HG02884 (cell line): Measurements from ENCODE around the gene TUBB4A.
A peak's percentile ranks its signal among the peaks of the same experiment; 100 is the strongest.
"Not testable (repeated sequence)": the region's sequence is repeated elsewhere in the genome, so short reads cannot be mapped to it uniquely, and the experiment has no call there.

Experiments used
- ATAC-seq: cut with Tn5 transposase; IDR thresholded peaks from one replicate; pipeline ENCODE4 v1.9.1; 2021; ENCODE audit warnings: mild to moderate bottlenecking, moderate library complexity; ENCODE audit not compliant: unreplicated experiment

TUBB4A gene

DNA sequence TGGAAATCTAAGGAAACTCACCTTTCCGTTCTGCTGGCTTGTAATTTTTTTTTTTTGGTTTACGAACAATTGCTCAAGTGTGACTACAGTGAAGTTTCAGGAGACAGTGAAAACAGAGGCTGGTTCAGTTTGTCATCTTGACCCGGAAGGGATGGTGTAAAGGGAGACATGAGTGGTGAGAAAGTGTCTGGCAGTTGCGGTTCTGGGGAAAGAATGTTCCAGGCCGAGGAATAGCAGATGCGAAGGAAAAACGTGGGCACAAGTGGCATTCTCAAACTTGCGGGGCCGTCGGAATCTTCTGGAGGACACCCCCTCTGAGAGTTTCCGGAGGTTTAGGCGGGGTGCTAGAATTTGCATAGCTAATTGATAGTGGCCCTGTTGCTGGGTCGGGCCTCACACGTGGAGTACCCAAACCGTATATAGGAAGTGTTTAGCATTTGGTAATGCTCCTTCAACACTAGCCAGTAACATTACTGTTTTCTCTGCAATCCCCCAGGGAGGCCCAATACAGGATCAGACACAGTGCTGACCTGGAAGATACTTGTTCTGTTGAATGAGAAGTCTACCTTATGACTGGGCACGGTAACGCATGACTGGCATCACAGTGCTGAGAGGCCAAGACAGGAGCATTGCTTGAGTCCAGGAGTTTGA is 25.9 kb upstream of the TUBB4A start:
- no peak for ATAC-seq

DNA sequence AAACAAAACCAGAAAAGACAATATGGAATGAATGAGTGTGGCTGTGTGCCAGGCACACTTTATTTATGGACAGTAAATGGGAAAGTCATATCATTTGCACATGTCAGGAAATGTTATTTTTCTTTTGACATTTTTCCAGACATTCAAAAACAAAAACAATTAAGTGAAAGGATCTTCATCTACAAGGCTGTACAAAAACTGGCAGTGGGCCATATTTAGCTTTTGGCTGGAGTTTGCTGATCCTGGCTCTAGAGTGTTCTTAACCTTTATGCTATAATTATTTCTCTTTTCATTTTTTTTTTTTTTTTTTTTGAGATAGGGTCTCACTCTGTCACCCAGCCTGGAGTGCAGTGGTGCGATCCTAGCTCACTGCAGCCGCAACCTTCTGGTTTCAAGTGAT is 22.2 kb upstream of the TUBB4A start:
- ATAC-seq = no peak

DNA sequence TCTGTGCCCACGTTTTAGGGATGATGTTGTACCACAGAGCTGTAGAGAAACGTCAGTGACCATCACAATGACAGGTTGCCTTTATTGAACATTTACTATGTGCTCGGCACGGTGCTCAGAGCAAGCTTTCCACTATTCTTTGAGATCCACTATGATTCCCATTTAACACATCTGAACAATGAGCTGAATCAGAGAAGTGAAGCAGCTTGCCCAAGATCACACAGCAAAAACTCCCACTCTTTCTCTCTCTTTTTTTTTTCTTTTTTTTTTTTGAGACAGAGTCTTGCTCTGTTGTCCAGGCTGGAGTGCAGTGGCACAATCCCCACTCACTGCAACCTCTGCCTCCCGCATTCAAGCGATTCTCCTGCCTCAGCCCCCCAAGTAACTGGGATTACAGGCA is 20.6 kb upstream of the TUBB4A start:
- ATAC-seq = no peak

DNA sequence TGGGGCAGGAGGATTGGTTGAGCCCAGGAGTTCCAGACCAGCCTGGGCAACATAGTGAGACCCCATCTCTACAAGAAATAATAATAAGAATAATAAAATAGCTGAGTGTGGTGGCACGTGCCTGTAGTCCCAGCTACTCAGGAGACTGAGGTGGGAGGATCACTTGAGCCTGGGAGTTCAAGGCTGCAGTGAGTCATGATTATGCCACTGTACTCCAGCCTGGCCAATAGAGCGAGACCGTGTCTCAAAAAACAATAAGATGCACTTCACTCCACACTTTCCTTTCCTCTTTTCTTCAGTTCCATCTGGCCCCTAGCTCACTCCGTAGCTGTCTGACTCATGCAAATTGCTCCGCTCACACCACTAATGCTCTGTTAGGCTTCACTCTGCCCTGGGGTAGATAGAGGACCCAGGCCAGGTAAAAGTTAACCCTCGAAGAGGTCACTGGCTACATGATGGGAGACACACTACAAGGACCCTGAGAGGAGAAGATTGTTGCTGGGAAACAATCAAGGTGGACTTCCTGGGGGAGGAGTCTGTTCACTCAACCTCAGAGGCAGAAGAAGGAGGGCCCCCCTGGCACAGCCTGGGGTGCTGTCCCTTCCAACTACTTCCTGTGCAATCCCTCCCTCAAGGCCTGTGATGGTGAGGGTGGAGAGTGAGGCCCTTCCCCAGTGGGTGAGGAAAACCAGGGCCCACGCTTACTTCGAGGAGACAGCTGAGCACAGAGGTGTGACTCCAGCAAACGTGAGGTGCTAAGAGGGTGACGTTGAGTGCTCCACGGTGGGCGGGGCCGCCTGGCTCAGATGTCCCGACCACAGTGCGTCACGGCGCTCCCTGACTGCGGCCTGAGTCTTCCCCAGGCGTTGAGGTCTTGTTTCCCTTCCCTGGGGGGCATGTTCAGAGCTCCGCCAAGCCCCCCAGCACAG is 19.9 kb upstream of the TUBB4A start:
- peak; percentile 46 for ATAC-seq

DNA sequence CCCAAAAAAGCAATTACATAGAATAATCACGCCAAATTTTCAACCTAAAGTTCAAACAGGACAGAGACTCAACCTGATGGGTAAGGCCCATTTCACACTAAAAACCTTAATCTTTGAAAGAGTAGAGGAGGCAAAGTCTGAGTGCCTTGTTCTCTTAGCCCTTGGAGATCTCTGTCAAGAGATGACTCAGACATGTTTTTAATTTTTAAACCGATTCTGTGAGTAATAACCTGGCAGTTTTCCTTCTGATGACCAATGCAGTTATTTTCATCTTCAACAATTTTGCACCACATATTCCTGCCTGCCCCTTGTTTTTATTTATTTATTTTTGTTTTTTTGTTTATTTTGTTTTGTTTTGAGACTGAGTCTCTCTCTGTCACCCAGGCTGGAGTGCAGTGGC is 17.2 kb upstream of the TUBB4A start:
- no peak for ATAC-seq

DNA sequence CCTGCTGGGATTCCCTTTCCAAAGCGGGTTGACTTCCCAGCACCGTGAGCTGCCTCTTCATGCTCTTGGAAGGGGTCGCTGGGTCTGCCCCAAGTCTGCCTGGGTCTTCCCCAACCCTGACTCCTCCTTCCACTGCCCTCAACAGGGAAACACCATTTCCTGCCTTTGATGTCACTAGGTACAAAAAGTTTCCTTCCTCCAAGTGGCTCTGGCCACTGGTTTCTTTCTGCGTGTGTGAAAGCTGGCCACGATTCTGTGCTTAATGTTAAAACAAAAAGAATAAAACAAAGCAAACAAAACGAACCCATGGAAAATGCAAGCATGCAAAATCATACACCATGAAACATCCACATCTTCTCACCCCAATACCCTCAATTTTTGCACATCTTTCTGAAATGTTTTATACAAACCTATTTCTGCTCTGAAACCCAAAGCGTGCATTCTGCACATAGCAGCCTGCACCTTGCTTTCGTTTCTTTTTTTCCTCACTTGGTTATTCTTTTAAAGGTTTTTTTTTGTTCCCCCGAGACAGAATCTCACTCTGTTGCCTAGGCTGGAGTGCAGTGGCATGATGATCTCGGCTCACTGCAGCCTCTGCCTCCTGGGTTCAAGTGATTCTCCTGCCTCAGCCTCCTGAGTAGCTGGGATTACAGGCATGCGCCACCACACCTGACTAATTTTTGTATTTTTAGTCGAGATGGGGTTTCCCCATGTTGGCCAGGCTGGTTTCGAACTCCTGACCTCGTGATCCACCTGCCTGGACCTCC is 16.2 kb upstream of the TUBB4A start:
- ATAC-seq = no peak

DNA sequence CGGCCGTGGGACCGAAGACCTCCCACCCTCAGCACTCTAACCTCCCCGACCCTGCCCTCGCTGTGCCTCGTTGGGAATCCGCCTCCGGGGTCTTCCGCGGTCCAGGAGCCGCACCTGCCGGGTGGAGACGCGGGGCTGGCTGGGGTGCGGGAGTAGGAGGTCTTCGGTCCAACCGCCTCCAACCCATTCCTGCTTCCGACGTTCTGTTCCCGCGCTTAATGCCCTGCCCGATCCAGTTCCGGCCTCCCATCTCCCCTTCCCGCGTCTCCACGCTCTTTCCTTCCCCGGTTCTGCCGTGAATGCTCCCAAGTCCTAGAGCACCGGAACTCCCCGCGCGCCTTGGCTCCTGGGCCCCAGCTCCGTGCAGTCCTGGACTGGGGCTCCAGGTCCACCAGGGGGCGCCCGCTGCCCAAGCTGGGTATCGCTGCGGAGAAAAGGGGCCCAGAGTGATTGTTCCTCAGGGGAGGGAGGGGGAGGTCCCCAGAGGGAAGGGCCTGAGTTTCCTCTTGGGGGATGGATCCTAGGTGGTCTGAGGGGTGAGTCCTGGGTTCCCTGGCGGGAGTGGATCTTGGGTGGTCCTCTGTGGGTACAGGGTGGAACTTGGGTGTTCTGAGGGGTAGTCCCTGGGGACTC is 14.7 kb upstream of the TUBB4A start:
- ATAC-seq = no peak

DNA sequence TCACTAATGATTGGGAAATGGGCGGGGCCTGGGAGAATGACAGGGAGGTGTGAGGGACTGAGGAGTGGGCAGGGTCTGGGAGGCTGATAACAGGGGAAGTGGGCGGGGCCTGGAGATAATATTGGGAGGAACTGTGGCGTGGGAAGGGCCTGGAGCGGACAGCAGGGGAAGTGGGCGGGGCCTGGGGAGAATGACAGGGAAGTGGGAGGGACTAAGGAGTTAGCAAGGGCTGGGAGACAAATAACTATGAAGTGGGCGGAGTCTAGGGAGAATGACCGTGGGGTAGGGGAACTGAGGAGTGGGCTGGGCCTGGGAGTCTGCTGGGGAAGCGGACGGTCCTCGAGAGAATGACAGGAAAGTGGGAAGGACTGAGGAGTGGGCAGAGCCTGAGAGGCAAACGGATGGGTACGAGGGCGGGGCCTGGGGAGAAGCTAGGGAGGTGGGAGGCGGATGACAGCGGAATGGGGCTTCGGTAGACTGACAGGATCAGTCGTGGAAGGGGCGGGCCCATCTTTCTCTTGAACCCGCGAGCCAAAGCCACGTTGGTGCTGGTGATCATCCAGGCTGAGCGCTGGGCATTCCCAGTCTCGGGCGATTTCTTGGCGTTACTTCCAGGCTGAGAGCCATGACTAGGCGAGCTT is 14.0 kb upstream of the TUBB4A start:
- ATAC-seq = no peak

DNA sequence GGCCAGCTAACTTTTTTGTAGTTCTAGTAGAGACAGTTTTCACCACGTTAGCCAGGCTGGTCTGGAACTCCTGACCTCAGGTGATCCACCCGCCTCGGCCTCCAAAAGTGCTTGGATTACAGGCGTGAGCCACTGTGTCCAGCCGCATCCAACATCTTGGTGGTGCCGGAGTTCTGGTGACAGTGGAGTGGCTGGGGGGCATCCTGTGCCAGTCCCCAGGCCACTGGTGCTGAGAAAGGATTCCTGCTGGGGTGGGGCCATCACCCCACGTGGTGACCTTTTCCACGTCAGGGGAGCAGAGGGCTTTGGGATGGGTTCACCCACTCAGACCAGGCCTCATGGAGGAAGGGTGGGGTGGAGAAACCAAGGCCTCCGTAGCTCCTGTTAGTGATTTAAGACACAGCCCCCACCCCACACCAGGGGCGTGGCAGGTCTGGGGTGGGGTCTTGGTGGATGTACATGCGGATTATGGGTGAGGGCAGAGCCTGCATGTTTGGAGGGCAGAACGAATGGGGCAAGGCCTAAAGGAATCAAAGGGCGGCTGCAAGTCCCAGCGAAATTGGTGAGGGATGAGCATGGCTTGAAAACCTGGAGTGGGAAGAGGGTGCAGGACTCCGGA is 12.9 kb upstream of the TUBB4A start:
- no peak for ATAC-seq

DNA sequence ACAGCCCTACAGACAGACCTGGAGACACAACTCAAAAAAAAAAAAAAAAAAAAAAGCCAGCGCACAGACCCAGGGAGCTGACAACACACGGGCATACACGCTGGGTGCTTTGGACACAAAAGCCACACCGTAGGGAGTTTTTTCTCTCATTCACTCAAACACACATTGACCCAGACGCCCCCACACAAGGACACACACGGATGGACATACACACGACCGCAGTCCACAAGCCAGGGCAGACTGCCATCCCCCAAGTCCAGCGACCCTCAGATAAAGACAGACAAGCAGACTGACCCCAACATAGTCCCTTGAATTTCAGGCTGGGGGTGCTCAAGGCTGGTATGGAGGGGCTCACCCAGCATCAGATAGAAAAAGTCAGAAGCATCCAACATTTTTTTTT is 12.0 kb upstream of the TUBB4A start:
- no peak for ATAC-seq

DNA sequence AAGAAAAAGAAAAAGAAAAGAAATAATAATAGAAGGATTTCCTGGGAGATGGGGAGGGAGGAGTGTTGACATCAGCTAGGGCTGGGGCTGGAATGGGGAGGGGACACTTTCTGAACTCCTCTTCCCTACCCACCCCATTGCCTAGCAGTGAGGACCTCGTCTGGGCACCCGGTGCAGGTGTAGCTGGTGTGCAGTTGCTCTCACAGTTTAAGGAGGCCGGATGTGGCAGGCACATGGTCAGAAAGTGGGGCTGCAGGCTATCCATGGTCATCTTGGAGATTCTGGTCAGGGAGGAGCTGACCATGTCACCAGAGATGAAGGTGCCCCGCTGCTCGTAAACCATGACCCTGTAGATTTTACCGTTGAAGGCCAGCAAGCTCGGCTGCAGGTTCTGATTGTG is 8.5 kb upstream of the TUBB4A start:
- ATAC-seq = no peak

DNA sequence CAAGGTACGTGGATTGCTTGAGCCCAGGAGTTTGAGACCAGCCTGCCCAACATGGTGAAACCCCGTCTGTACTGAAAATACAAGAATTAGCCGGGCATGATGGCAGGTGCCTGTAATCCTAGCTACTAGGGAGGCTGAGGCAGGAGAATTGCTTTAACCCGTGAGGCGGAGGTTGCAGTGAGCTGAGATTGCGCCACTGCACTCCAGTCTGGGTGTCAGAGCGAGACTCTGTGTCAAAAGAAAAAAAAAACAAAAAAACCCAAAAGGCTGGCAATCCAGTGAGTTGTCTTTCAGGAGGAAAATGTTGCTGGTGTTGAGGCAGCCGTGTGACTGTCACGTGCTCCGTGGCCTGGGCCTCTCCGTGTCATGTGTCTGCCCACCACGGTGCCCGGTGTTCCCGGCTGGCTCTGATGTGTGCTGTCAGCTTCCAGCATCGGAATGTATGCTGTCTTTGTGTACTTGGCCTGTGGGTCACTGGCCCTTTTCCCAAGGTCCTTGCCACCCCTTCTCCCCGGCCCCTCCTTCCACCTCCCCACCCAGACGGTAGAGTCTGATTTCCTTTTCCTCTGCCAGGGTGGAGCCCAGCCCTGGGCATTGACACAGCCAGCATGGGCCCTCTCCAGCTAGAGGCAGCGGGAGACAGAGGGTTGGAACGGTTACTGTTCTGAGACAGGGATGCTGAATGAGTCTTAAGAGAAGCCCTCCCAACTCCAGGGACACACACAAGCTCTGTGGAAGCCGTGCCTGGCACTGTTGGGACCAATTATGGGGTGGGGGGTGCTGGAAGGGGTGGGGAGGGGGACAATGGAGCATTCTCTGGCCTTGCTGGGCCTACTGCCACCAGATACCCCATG is 7.2 kb upstream of the TUBB4A start:
- ATAC-seq = no peak

DNA sequence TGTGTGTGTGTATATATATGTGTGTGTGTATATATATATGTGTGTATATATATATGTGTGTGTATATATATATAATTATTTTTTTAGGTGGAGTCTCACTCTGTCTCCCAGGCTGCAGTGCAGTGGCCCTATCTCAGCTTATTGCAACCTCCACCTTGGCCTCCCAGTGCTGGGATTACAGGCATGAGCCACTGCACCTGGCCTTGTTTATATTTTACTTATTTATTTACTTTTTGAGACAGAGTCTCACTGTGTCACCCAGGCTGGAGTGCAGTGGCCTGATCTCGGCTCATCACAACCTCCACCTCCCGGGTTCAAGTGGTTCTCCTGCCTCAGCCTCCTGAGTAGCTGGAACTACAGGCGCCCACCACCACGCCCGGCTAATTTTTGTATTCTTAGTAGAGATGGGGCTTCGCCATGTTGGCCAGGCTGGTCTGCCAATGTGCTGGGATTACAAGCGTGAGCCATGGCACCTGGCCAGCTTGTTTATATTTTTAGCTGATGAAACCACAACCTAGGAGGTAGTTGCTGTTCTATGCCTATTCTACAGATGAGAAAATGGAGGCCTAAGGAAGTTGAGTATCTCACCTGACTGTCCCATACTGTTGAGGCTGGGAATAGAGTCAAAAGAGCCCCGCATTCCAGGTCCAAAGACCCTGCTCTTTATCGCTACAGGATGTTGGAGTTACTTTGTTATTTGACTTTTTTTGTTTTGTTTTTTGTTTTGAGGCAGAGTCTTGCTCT is 6.1 kb upstream of the TUBB4A start:
- not testable (repeated sequence) for ATAC-seq

DNA sequence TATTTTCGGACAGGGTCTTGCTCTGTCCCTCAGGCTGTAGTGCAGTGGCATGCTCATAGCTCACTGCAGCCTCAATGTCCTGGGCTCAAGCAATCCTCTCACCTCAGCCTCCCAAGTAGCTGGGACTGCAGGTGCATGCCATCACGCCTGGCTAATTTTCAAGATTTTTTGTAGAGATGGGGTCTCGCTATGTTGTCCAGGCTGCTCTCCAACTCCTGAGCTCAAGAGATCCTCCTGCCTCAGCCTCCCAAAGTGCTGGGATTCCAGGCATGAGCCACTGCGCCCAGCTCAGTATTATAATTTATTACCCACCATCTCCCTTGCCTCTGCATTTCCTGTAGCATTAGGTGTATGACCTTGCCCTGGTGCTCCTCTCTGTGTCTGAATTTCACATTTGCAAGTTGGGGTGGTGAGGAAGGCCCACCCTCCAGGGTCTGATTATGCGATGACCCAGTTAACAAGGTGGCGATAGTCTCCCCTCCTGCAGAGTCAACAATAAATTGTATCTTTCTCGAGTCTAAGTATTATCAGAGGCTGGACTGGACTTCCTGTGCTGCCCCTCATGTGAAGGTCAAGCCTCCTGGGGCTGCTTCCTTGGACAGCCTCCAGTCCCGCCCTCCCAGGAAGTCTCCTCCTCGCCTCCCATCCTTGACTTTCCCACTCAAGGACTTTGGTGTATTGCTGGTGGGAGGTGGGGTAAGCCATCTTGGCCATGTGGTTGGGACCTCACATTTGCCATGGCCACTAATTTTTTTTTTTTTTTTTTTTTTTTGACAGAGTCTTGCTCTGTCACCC is 1.5 kb upstream of the TUBB4A start:
- ATAC-seq = no peak

DNA sequence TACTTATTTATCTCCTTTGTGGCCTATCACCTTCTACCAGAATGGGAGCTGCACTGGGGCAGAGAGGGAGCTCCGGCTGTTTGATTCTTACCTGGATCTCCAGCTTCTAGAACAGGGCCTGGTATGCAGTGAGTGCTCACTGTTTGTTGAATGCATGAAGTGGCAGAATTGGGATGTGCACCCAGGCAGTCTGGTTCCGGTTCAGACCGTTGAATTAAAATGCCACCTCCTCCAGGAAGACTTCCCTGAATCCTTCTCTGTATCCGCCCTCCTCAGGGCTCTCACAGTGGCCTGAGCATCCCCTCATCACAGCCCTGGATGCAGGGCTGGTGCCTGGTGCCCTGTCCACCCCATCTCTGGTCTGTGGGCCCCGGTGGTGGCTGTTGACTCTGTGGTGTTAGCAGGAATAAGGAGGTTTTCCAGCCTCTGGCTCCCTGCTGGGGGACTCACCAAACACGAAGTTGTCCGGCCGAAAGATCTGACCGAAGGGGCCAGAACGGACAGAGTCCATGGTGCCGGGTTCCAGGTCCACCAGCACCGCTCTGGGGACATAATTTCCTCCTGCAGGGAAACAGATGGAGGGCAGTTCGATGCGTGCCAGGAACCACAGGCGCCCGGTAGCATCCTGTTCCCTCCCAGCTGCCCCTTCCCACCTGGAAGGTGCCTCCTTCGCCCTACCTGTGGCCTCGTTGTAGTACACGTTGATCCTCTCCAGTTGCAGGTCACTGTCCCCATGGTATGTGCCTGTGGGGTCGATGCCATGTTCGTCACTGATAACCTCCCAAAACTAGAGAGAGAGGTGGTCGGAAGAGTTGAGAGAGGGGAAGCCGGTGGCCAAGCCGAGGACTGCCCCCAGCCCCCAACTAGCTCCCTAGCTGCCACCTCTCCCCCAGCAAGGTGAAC is 1.0 kb downstream of the TUBB4A start:
- no peak for ATAC-seq

DNA sequence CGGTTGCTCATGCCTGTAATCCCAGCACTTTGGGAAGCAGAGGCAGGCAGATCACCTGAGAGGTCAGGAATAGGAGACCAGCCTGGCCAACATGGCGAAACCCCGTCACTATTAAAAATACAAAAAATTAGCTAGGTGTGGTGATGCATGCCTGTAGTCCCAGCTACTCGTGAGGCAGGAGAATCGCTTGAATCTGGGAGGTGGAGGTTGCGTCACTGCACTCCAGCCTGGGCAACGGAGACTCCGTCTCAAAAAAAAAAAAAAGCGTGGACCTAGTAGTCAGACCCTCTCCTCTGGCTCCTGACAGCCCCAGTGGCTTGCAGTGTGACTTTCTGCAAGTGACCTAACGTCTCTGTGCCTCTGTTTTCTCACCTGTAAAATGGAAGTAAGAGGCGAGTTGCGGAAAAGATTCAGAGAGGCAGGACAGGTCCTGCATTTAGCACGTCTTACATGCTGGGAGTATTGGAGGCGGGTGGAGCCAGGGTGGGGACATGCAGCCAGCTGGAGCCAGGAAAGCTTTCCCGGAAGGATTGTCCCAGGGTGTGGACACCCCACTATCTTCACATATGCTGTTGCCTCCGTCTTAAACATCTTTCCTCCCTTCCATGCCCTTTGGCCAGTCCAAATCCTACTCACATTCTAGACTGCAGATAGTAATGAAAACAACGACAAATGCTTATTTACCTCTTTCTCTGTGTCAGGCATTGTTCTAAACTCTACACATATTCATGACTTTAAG is 2.9 kb downstream of the TUBB4A start:
- no peak for ATAC-seq
